K562 (cell line): Measurements from ENCODE around the gene EFCAB9. TPM values are rescaled to one million over a fixed set of nuclear protein-coding genes. Genes with fewer than 3 reads are reported as not detected.

ENCODE experiments used
- ADNP ChIP-seq: fragments of 200-800 bp; sonication (Bioruptor generic); IDR thresholded peaks from 2 replicates; pipeline ENCODE4 v1.6.1; 2016; ENCODE audit warnings: missing genetic modification characterization, missing compliant biosample characterization
- ARHGAP35 ChIP-seq: fragments of 450-650 bp; IDR thresholded peaks from 2 replicates; pipeline ENCODE4 v1.6.1; 2018; ENCODE audit not compliant: partially characterized antibody
- ATF1 ChIP-seq, 2 experiments: fragments of 450-650 bp in 1 of 2; IDR thresholded peaks; 2 replicates each; pipeline ENCODE4 v1.6.1; 2016; ENCODE audit warnings: missing compliant biosample characterization in 1 of 2, missing genetic modification characterization in 1 of 2
- BRD9 ChIP-seq: fragments of 450-650 bp; IDR thresholded peaks from 2 replicates; pipeline ENCODE4 v1.6.1; 2018; ENCODE audit warnings: low read depth; ENCODE audit not compliant: partially characterized antibody
- CAMTA2 ChIP-seq: fragments of 250-450 bp; sonication (Bioruptor Pico); conservative IDR thresholded peaks from 2 replicates; pipeline ENCODE4 v1.5.1; 2022
- CBFA2T2 ChIP-seq: fragments of 450-650 bp; conservative IDR thresholded peaks from 2 replicates; pipeline ENCODE4 v1.6.1; 2017; ENCODE audit warnings: mild to moderate bottlenecking
- CBX1 ChIP-seq: sonication (generic); IDR thresholded peaks from 2 replicates; pipeline ENCODE4 v1.6.1; 2016; ENCODE audit warnings: antibody characterized with exemption, low read depth, mild to moderate bottlenecking
- CTBP1 ChIP-seq: fragments of 450-650 bp; IDR thresholded peaks from 2 replicates; pipeline ENCODE4 v1.6.1; 2016; ENCODE audit warnings: borderline replicate concordance
- HDAC2 ChIP-seq: fragments of 450-650 bp; IDR thresholded peaks from 2 replicates; pipeline ENCODE4 v1.6.1; 2016; ENCODE audit warnings: mild to moderate bottlenecking
- HMG20A ChIP-seq: fragments of 450-650 bp; formaldehyde crosslinking; conservative IDR thresholded peaks from 2 replicates; pipeline ENCODE4 v1.4.0; 2020; ENCODE audit warnings: mild to moderate bottlenecking, mixed read lengths
- MAFG ChIP-seq: fragments of 450-650 bp; conservative IDR thresholded peaks from 2 replicates; pipeline ENCODE4 v1.6.1; 2016; ENCODE audit warnings: missing genetic modification characterization, missing compliant biosample characterization
- MED1 ChIP-seq: sonication (generic); formaldehyde crosslinking; IDR thresholded peaks from 2 replicates; pipeline ENCODE4 v1.8.1; 2023; ENCODE audit warnings: missing genetic modification reagents, borderline replicate concordance
- RNF2 ChIP-seq: sonication (generic); IDR thresholded peaks from 2 replicates; pipeline ENCODE4 v1.6.1; 2016
- SRSF3 ChIP-seq: fragments of 200-400 bp; formaldehyde crosslinking; IDR thresholded peaks from 2 replicates; pipeline ENCODE4 v1.6.1; 2016; ENCODE audit warnings: mild to moderate bottlenecking, low read length, moderate library complexity; ENCODE audit not compliant: insufficient read depth
- TAF1 ChIP-seq: IDR thresholded peaks from 2 replicates; pipeline ENCODE4 v1.6.1; 2011; ENCODE audit warnings: mild to moderate bottlenecking, low read length, moderate library complexity; ENCODE audit not compliant: insufficient read depth, control insufficient read depth, severe bottlenecking; ENCODE audit errors: extremely low read depth
- ZFP36 ChIP-seq: fragments of 150-350 bp; IDR thresholded peaks from 2 replicates; pipeline ENCODE4 v1.6.1; 2018; ENCODE audit warnings: low read length, low read depth; ENCODE audit not compliant: partially characterized antibody
- ZFX ChIP-seq: sonication (generic); formaldehyde crosslinking; IDR thresholded peaks from 2 replicates; pipeline ENCODE4 v1.8.0; 2022; ENCODE audit warnings: mild to moderate bottlenecking, missing genetic modification reagents, moderate library complexity
- ZNF12 ChIP-seq: sonication (generic); formaldehyde crosslinking; IDR thresholded peaks from 2 replicates; pipeline ENCODE4 v1.4.0; 2020; ENCODE audit warnings: mild to moderate bottlenecking, missing genetic modification reagents
- ZNF217 ChIP-seq: sonication (generic); formaldehyde crosslinking; IDR thresholded peaks from 2 replicates; pipeline ENCODE4 v1.8.0; 2022; ENCODE audit warnings: mild to moderate bottlenecking, missing genetic modification reagents
- polyA plus RNA-seq, 8 experiments: library from polyadenylated mRNA; depleted of rRNA in 4 of 8; stranded (reverse) in 5 of 8; unstranded in 3 of 8; fragments of >200 nt; fragmentation: Nextera tagmentation in 2 of 8; fragmentation: Illumina TruSeq in 1 of 8; extraction: Ambion mirVana in 2 of 8; extraction: Trizol in 1 of 8; gene quantifications; 2 replicates each; pipeline versions ENCODE4 v1.2.1 to v1.2.3, GENCODE V29; 2011 to 2014; ENCODE audit warnings: inconsistent platforms in 1 of 8, missing spikeins in 1 of 8
- total RNA-seq, 7 experiments: library from RNA; depleted of rRNA in 6 of 7; stranded (reverse); fragments of >200 nt in 6 of 7; fragmentation: Illumina TruSeq in 2 of 7; extraction: Trizol in 2 of 7; gene quantifications; 2 replicates each; pipeline versions ENCODE4 v1.2.1 to v1.2.3, GENCODE V29; 2011 to 2021; ENCODE audit warnings: low replicate concordance in 1 of 7
- TF ChIP-seq, protein P1 (sequence below): fragments of 250-450 bp; sonication (Bioruptor Pico); IDR thresholded peaks from 2 replicates; pipeline ENCODE4 v1.5.1; 2021; ENCODE audit warnings: mild to moderate bottlenecking
- TF ChIP-seq, protein P2 (sequence below): fragments of 450-650 bp; IDR thresholded peaks from 2 replicates; pipeline ENCODE4 v1.6.1; 2018; ENCODE audit not compliant: partially characterized antibody
- TF ChIP-seq, protein P3 (sequence below): fragments of 200-800 bp; sonication (Bioruptor generic); IDR thresholded peaks from 2 replicates; pipeline ENCODE4 v1.6.1; 2017; ENCODE audit warnings: missing genetic modification characterization, missing compliant biosample characterization

Gene EFCAB9
- total and polyA plus RNA-seq, 9 of the 15 experiments (the other 6 are each of a cell fraction or from before 2014, with no cell fraction given), result not detected

DNA sequence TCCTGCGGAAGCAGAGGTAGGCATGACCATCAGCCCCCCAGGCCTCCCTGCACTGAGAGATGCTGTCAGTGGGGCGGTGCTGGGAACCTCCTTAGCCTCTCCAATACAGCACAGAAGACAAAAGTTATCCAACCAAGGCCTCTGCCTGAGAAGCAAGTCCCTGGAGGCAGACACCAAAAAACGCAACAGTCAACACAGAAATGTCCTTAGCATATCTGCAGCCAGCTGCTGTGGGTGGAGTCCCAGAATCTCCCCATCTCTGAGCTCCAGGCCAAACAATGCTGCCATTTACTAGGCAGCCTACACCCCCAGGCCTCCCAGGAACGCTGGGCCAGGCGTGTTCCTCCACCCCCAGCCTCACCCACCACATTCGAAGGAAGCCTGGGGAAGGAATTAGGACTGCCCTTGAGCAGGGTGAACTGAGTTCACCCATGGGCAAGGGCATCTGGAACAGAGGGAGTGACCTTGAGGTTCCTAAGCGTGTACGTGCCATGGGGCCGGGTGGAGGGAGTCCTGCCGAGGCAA is 49.6 kb upstream of the EFCAB9 start (continued):
- no peak for TF ChIP-seq ATF1 (CRISPR knock-in tag; IDR thresholded peaks at IDR 0.05)
- 0 out of 2 replicates have a peak, but pooled peaks have one; percentile 28 for TF ChIP-seq ATF1 (tag; IDR thresholded peaks at IDR 0.05)
- TF ChIP-seq RNF2, result no peak
- TF ChIP-seq HMG20A (CRISPR knock-in tag), result no peak
- TF ChIP-seq ARHGAP35, result no peak
- TF ChIP-seq CBX1, result 0 out of 2 replicates have a peak, but pooled peaks have one; percentile 22
- TF ChIP-seq, protein P1, sequence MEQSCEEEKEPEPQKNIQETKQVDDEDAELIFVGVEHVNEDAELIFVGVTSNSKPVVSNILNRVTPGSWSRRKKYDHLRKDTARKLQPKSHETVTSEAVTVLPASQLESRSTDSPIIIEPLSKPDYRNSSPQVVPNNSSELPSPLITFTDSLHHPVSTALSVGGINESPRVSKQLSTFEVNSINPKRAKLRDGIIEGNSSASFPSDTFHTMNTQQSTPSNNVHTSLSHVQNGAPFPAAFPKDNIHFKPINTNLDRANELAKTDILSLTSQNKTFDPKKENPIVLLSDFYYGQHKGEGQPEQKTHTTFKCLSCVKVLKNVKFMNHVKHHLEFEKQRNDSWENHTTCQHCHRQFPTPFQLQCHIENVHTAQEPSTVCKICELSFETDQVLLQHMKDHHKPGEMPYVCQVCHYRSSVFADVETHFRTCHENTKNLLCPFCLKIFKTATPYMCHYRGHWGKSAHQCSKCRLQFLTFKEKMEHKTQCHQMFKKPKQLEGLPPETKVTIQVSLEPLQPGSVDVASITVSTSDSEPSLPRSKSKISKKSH, result no peak
- peak; percentile 44; the same call in 1 of the 2 replicates for TF ChIP-seq HDAC2
- TF ChIP-seq MAFG (tag), result no peak
- peak; percentile 74 for TF ChIP-seq CBFA2T2
- TF ChIP-seq, protein P2, sequence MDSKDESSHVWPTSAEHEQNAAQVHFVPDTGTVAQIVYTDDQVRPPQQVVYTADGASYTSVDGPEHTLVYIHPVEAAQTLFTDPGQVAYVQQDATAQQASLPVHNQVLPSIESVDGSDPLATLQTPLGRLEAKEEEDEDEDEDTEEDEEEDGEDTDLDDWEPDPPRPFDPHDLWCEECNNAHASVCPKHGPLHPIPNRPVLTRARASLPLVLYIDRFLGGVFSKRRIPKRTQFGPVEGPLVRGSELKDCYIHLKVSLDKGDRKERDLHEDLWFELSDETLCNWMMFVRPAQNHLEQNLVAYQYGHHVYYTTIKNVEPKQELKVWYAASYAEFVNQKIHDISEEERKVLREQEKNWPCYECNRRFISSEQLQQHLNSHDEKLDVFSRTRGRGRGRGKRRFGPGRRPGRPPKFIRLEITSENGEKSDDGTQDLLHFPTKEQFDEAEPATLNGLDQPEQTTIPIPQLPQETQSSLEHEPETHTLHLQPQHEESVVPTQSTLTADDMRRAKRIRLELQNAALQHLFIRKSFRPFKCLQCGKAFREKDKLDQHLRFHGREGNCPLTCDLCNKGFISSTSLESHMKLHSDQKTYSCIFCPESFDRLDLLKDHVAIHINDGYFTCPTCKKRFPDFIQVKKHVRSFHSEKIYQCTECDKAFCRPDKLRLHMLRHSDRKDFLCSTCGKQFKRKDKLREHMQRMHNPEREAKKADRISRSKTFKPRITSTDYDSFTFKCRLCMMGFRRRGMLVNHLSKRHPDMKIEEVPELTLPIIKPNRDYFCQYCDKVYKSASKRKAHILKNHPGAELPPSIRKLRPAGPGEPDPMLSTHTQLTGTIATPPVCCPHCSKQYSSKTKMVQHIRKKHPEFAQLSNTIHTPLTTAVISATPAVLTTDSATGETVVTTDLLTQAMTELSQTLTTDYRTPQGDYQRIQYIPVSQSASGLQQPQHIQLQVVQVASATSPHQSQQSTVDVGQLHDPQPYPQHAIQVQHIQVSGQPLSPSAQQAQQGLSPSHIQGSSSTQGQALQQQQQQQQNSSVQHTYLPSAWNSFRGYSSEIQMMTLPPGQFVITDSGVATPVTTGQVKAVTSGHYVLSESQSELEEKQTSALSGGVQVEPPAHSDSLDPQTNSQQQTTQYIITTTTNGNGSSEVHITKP, result peak; percentile 34
- peak; percentile 82 for TF ChIP-seq ZFP36
- TF ChIP-seq SRSF3, result no peak
- TF ChIP-seq TAF1, result no peak
- TF ChIP-seq ZNF217, result no peak
- no peak for TF ChIP-seq MED1 (CRISPR knock-in tag)
- peak; percentile 31; the same call in 1 of the 2 replicates for TF ChIP-seq ZFX (CRISPR knock-in tag)
- no peak for TF ChIP-seq CAMTA2 (CRISPR knock-in tag)
- TF ChIP-seq, protein P3, sequence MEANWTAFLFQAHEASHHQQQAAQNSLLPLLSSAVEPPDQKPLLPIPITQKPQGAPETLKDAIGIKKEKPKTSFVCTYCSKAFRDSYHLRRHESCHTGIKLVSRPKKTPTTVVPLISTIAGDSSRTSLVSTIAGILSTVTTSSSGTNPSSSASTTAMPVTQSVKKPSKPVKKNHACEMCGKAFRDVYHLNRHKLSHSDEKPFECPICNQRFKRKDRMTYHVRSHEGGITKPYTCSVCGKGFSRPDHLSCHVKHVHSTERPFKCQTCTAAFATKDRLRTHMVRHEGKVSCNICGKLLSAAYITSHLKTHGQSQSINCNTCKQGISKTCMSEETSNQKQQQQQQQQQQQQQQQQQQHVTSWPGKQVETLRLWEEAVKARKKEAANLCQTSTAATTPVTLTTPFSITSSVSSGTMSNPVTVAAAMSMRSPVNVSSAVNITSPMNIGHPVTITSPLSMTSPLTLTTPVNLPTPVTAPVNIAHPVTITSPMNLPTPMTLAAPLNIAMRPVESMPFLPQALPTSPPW, result no peak
- TF ChIP-seq ZNF12, result no peak
- peak; percentile 74 for TF ChIP-seq BRD9
- TF ChIP-seq CTBP1, result peak; percentile 54; the same call in 1 of the 2 replicates
- TF ChIP-seq ADNP, result no peak
